ENCODE measurements around the gene AATK. TPM values are rescaled to one million over a fixed set of nuclear protein-coding genes. Genes with fewer than 3 reads are reported as not detected.

AATK gene
- polyA plus RNA-seq, 1 of the 3 experiments (the other 2 are of a cell fraction), result 0.51 TPM

DNA sequence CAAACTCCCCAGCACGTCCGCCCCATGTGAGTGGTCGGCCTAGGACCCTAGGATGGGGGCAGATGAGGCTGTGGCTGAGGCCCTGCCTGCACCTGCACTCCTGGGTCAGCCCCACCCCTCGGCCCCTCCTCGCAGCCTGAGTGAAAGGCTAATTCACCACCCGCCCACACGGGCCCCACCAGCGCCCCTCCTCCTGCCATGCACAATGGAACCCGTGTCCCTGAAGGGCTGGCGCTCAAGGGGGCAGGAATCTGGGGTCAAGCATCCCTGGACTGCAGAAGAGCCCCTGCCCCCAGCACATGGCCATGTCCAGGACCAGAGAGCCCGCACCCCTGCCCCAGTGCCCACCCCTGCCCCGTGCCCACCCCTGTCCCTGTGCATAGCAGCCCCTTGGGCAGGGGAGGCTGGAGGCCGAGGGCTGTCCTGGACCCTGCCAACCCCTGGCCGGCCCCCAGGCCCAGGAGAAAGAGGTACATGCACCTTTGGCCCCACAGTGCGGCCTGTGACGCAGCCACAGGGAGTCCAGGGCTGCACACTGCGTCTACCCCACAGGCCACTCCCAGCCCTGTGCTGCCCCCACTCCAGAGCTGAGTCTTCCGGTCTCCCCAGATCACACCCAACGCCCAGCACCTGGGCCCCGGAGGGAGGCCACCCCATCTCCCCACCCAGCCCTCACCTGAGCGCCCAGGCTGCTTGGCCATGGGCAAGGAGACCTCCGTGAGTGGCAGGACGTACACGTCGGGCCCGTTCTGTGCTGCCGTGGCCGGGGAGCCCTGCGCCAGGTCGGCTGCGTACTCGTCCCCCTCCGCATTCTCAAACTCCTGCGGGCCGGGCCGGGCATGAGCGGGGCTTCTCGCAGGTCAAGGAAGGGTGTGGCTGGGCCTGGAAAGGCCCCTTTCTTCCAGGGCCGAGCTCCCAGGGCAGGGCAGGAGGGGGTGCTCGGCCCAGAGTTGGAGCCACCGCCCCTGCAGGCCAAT, 35.3 kb downstream of the AATK start:
- no peaks in the 10 kb centered on the region for H3K9me3 ChIP-seq
- H3K36me3 ChIP-seq (replicated peaks in 1 of 2; ENCODE audit: control insufficient read depth in 1 of 2, insufficient read depth in 2 of 2, low read length in 1 of 2), result no peaks in the 10 kb centered on the region
- no peak overlapping the region for H3K9ac ChIP-seq
- TF ChIP-seq RFX5 (IDR thresholded peaks at IDR 0.05; ENCODE audit: low read length), result no peak
- TF ChIP-seq GATA2 (CRISPR knock-in tag; IDR thresholded peaks at IDR 0.05), result no peak
- TF ChIP-seq MXI1 (IDR thresholded peaks at IDR 0.05; ENCODE audit: low read depth, low read length), result no peak
- TF ChIP-seq, protein P1, sequence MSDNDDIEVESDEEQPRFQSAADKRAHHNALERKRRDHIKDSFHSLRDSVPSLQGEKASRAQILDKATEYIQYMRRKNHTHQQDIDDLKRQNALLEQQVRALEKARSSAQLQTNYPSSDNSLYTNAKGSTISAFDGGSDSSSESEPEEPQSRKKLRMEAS (IDR thresholded peaks at IDR 0.05; ENCODE audit: low read depth), result no peak
- no peak for TF ChIP-seq NRF1 (IDR thresholded peaks at IDR 0.05; ENCODE audit: low read depth, low read length)
- no peak for TF ChIP-seq GABPA (IDR thresholded peaks at IDR 0.05; ENCODE audit: low read depth)
- no peak for TF ChIP-seq EZH2phosphoT487 (IDR thresholded peaks at IDR 0.05; ENCODE audit: borderline replicate concordance, low read depth)
- TF ChIP-seq TAF1 (IDR thresholded peaks at IDR 0.05; ENCODE audit: borderline replicate concordance, low read depth, low read length), result no peak
- TF ChIP-seq, protein P2, sequence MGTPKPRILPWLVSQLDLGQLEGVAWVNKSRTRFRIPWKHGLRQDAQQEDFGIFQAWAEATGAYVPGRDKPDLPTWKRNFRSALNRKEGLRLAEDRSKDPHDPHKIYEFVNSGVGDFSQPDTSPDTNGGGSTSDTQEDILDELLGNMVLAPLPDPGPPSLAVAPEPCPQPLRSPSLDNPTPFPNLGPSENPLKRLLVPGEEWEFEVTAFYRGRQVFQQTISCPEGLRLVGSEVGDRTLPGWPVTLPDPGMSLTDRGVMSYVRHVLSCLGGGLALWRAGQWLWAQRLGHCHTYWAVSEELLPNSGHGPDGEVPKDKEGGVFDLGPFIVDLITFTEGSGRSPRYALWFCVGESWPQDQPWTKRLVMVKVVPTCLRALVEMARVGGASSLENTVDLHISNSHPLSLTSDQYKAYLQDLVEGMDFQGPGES (IDR thresholded peaks at IDR 0.05; ENCODE audit: low read depth, low read length), result no peak
- TF ChIP-seq NFIC (IDR thresholded peaks at IDR 0.05; ENCODE audit: borderline replicate concordance), result no peak
- TF ChIP-seq SMC3 (IDR thresholded peaks at IDR 0.05; ENCODE audit: low read depth, low read length), result no peak
- no peak for TF ChIP-seq YY1 (IDR thresholded peaks at IDR 0.05; ENCODE audit: low read depth)
- H3K4me2 ChIP-seq, result no peak overlapping the region
- no peak overlapping the region for H3K4me3 ChIP-seq (ENCODE audit: low read depth in 2 of 2, low read length in 1 of 2)
- no peaks in the 10 kb centered on the region for H3K79me2 ChIP-seq (ENCODE audit: insufficient read depth)
- ChIA-PET CTCF (interaction anchor here (0.8 to 3.4 kb wide), 6 partner anchors 12 to 70 kb away, joined by 3 to 28 read pairs (median 8); no protein-coding TSS in a partner anchor), POLR2A (no interaction called here)
- 70% methylated on average over 21 of the region's 41 CpGs for WGBS (ENCODE audit: low lambda C conversion rate)
- no peaks in the 10 kb centered on the region; a peak in 1 of 4 replicates for H3K4me1 ChIP-seq (ENCODE audit: control insufficient read depth in 1 of 2, insufficient read depth in 2 of 2, low read depth in 1 of 2, low read length in 1 of 2)
- H3K27me3 ChIP-seq (ENCODE audit: insufficient read depth), result peaks cover 6% of the 10 kb centered on the region; the same call in 1 of the 2 replicates
- no peaks in the 10 kb centered on the region for H3F3A ChIP-seq (replicated peaks; ENCODE audit: insufficient read depth)
- H2AFZ ChIP-seq (ENCODE audit: low read depth), result no peak overlapping the region
- no peaks in the 10 kb centered on the region for H3K9me2 ChIP-seq
- no peak overlapping the region for H3K27ac ChIP-seq (ENCODE audit: low read depth in 2 of 2, low read length in 1 of 2)
- DNase-seq, result no peak
- H4K20me1 ChIP-seq (ENCODE audit: insufficient read depth), result no peaks in the 10 kb centered on the region

DNA sequence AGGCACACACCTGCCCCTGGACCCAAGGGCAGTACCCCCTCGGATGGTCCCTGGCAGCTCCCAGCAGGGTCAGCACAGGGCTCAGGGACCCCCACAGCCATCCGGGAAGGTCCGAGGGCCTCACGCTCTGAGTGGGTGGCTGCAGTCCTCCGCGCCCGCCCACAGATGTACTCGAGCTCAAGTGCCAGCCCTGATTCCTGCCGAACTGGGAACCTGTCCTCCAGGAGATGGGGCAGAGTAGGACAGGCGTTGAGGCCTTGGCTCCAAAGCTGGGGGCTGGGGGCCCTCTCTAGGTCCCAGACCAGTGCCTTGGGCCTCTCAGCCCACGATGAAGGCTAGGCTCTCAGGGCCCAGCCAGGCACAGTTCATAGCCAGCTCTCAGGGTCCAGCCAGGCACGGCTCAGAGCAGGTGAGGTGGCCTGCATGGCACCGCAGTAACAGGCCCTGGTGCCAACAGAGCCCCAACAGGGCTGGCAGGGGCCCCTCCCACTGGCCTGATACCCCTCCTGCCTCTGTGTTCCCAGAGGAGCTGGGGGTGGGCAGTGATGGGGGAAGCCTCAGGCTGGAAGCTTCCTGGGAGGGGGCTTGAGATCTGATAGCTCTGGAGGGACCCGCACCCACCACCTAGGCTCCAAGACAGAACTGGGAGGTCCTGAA, 36.2 kb downstream of the AATK start:
- Histone ChIP-seq H3K27me3 (ENCODE audit: insufficient read depth) (peaks cover 6% of the 10 kb centered on the region; the same call in 1 of the 2 replicates), H3K27ac (ENCODE audit: low read depth in 2 of 2, low read length in 1 of 2) (no peak overlapping the region), H3K4me2 (no peak overlapping the region), H3K9me2 (no peaks in the 10 kb centered on the region), H3K79me2 (ENCODE audit: insufficient read depth) (no peaks in the 10 kb centered on the region), H3K4me1 (ENCODE audit: control insufficient read depth in 1 of 2, insufficient read depth in 2 of 2, low read depth in 1 of 2, low read length in 1 of 2) (no peaks in the 10 kb centered on the region; a peak in 1 of 4 replicates), H3K9ac (no peak overlapping the region), H4K20me1 (ENCODE audit: insufficient read depth) (no peaks in the 10 kb centered on the region), H3K4me3 (ENCODE audit: low read depth in 2 of 2, low read length in 1 of 2) (no peak overlapping the region), H3K36me3 (replicated peaks in 1 of 2; ENCODE audit: control insufficient read depth in 1 of 2, insufficient read depth in 2 of 2, low read length in 1 of 2) (no peaks in the 10 kb centered on the region), H3K9me3 (no peaks in the 10 kb centered on the region), H3F3A (replicated peaks; ENCODE audit: insufficient read depth) (no peaks in the 10 kb centered on the region), H2AFZ (ENCODE audit: low read depth) (no peak overlapping the region)
- 68% methylated on average over 11 of the region's 14 CpGs for WGBS (ENCODE audit: low lambda C conversion rate)
- ChIA-PET POLR2A (no interaction called here), CTCF (interaction anchor here (0.8 to 3.3 kb wide), 6 partner anchors 13 to 71 kb away, joined by 3 to 28 read pairs (median 5); no protein-coding TSS in a partner anchor)
- DNase-seq, result no peak
- TF ChIP-seq TCF12 (IDR thresholded peaks at IDR 0.05), result no peak
- TF ChIP-seq NFIC (IDR thresholded peaks at IDR 0.05; ENCODE audit: borderline replicate concordance), result no peak
- TF ChIP-seq SIN3A (IDR thresholded peaks at IDR 0.05; ENCODE audit: borderline replicate concordance, low read depth, low read length), result no peak
- no peak for TF ChIP-seq MXI1 (IDR thresholded peaks at IDR 0.05; ENCODE audit: low read depth, low read length)
- no peak for TF ChIP-seq TAF1 (IDR thresholded peaks at IDR 0.05; ENCODE audit: borderline replicate concordance, low read depth, low read length)
- TF ChIP-seq, protein P3, sequence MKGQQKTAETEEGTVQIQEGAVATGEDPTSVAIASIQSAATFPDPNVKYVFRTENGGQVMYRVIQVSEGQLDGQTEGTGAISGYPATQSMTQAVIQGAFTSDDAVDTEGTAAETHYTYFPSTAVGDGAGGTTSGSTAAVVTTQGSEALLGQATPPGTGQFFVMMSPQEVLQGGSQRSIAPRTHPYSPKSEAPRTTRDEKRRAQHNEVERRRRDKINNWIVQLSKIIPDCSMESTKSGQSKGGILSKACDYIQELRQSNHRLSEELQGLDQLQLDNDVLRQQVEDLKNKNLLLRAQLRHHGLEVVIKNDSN (IDR thresholded peaks at IDR 0.05; ENCODE audit: borderline replicate concordance, low read depth), result no peak
- TF ChIP-seq CHD2 (IDR thresholded peaks at IDR 0.05; ENCODE audit: low read length, partially characterized antibody), result no peak
- TF ChIP-seq FOSL2 (IDR thresholded peaks at IDR 0.05; ENCODE audit: borderline replicate concordance, low read depth), result no peak
- no peak for TF ChIP-seq FOXM1 (IDR thresholded peaks at IDR 0.05; ENCODE audit: low read depth)
- no peak for TF ChIP-seq RXRA (IDR thresholded peaks at IDR 0.05; ENCODE audit: borderline replicate concordance, low read depth)
- TF ChIP-seq, protein P2 (IDR thresholded peaks at IDR 0.05; ENCODE audit: low read depth, low read length), result no peak
- no peak for TF ChIP-seq POLR2AphosphoS5 (IDR thresholded peaks at IDR 0.05; ENCODE audit: low read depth, low read length)
